Mucosa of rectum (tissue), 2 donors: Measurements from ENCODE around the gene MUC4.
"Not testable (repeated sequence)": the region's sequence is repeated elsewhere in the genome, so short reads cannot be mapped to it uniquely, and the experiment has no call there.

ENCODE experiments used
- H3K27ac ChIP-seq, 2 donors: one replicate each; pipeline ENCODE4 v1.7.0; 2013; ENCODE audit warnings: inconsistent platforms in 2 of 2, low read depth in 2 of 2, low read length in 2 of 2
- H3K27me3 ChIP-seq, 2 donors: one replicate each; pipeline ENCODE4 v1.7.0; 2013; ENCODE audit warnings: low read length in 2 of 2; ENCODE audit not compliant: control insufficient read depth in 2 of 2, insufficient read depth in 2 of 2
- H3K36me3 ChIP-seq, 2 donors: one replicate each; pipeline ENCODE4 v1.7.0; 2013; ENCODE audit warnings: low read length in 2 of 2; ENCODE audit not compliant: control insufficient read depth in 2 of 2, insufficient read depth in 2 of 2
- H3K4me1 ChIP-seq, 2 donors: one replicate each; pipeline ENCODE4 v1.7.0; 2013; ENCODE audit warnings: low read length in 2 of 2, mild to moderate bottlenecking in 1 of 2; ENCODE audit not compliant: control insufficient read depth in 2 of 2, insufficient read depth in 2 of 2
- H3K4me3 ChIP-seq, 2 donors: one replicate each; pipeline ENCODE4 v1.7.0; 2013; ENCODE audit warnings: low read length in 2 of 2
- H3K9ac ChIP-seq, 2 donors: one replicate each; pipeline ENCODE4 v1.7.0; 2013; ENCODE audit warnings: low read length in 2 of 2, low read depth in 1 of 2, mild to moderate bottlenecking in 1 of 2
- H3K9me3 ChIP-seq, 2 donors: one replicate each; pipeline ENCODE4 v1.7.0; 2013; ENCODE audit warnings: low read length in 2 of 2; ENCODE audit not compliant: control insufficient read depth in 2 of 2
- donor health status: healthy.
- donor health status: Normal muscosa, but diverticular disease.

MUC4 gene

DNA sequence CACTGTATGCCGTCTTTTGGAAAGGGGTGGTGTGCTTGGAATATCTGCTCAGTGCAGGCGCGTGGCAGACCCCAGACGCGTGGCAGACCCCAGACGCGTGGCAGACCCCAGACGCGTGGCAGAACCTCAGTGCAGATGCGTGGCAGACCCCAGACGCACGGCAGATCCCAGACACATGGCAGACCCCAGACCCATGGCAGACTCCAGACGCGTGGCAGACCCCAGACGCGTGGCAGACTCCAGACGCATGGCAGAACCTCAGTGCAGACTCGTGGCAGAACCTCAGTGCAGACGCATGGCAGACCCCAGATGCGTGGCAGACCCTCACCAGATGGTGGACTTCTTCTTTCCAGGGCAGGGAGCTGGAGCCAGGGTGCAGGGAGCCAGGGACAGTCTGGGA, 637 bp upstream of the MUC4 start:
- Histone ChIP-seq H3K4me3 (peak overlapping the region in 1 of 2 donors; percentile 94), H3K4me1 (peaks cover 9 to 29% of the 10 kb centered on the region in 2 donors), H3K27me3 (no peaks in the 10 kb centered on the region), H3K27ac (peak overlapping the region; percentile 90 to 96), H3K9ac (peak overlapping the region in 1 of 2 donors; percentile 98), H3K9me3 (no peaks in the 10 kb centered on the region), H3K36me3 (peaks cover 0 to 2% of the 10 kb centered on the region in 2 donors)

DNA sequence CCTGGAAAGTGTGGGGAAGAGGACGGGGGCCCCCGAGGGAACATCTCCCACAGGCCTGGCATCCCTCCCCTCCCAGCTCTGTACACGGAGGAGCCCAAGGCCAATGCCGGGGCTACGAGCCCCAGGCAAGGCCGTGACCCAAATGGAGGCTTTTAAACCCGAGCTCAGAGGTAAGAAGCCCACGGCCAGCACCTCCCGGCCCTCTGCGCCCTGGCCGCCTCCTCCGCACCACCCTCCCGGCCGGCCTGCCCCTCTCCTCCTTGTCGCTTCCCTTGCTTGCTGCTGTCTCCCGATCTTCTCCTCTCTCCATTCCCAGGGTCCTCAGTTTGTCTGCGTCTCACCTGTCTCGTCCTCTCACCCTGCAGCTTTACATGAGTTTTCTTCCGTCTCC, 1.3 kb downstream of the MUC4 start:
- Histone ChIP-seq H3K27ac (peak overlapping the region; percentile 79 to 97), H3K9me3 (no peaks in the 10 kb centered on the region), H3K27me3 (no peaks in the 10 kb centered on the region), H3K9ac (peak overlapping the region; percentile 87 to 94), H3K4me1 (peaks cover 14 to 43% of the 10 kb centered on the region in 2 donors), H3K4me3 (peak overlapping the region; percentile 73 to 74), H3K36me3 (peaks cover 5 to 8% of the 10 kb centered on the region in 2 donors)

DNA sequence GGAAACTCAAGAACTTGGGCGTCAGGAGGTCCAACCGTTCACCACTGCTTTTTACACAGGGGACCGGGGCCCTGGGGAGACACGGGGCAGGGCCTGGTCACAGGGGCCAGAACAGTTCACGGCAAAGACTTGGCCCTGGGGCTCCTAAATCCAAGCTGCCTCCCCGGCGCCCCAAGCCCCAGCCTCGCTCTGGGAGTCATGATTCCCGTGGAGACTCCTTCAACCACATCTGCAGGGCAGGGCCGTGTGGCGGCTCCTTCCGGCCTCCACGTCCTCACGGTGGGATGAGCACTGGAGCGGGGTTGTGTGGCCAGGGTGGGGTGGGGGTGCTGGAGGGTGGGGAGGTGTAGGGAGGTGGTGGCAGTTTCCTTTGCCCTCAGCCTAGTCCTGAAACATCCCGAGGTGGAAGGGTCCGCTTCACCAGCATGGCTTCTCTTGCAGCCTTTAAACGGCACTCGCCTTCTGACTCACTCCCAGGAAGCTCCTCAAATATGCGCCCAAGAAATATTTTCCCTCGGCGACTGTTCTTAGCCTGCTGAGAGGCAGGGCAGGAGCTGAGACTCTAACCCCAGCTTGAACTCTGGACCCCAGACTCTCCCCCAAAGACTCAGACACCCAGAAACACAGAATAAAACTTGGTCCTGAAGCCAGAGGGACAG, 1.8 kb downstream of the MUC4 start:
- Histone ChIP-seq H3K4me1 (peaks cover 19 to 49% of the 10 kb centered on the region in 2 donors), H3K9ac (peak overlapping the region; percentile 87 to 94), H3K9me3 (no peaks in the 10 kb centered on the region), H3K27me3 (no peaks in the 10 kb centered on the region), H3K4me3 (peak overlapping the region; percentile 73 to 74), H3K36me3 (peaks cover 5 to 8% of the 10 kb centered on the region in 2 donors), H3K27ac (peak overlapping the region; percentile 79 to 97)

DNA sequence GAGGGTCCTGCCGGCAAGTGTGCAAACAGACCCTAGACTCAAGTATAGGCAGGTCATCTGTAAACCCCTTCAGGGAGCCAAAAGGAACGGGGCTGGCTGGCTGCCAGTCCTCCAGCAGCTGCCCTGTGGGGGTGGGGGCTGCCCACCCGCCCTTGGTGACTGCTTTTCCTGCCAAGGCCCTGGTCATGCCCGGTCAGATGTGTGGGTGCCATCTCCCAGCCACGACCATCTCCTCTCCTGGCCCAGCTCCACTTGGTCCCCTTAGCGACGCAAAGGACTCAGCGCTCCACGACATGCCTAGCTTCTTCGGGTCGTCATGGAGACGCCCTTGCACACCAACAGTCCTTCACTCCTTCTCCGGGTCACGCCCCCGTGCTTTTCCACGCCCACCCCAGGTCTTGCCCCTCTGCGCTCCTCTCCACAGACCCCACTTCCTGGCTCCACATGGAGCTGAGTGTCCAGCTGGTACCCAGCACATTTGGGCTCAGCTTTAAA, 2.4 kb downstream of the MUC4 start:
- Histone ChIP-seq H3K4me3 (peak overlapping the region; percentile 73 to 74), H3K27me3 (no peaks in the 10 kb centered on the region), H3K4me1 (peaks cover 19 to 51% of the 10 kb centered on the region in 2 donors), H3K9me3 (no peaks in the 10 kb centered on the region), H3K36me3 (peaks cover 5 to 8% of the 10 kb centered on the region in 2 donors), H3K9ac (peak overlapping the region; percentile 56 to 94), H3K27ac (peak overlapping the region; percentile 79 to 97)

DNA sequence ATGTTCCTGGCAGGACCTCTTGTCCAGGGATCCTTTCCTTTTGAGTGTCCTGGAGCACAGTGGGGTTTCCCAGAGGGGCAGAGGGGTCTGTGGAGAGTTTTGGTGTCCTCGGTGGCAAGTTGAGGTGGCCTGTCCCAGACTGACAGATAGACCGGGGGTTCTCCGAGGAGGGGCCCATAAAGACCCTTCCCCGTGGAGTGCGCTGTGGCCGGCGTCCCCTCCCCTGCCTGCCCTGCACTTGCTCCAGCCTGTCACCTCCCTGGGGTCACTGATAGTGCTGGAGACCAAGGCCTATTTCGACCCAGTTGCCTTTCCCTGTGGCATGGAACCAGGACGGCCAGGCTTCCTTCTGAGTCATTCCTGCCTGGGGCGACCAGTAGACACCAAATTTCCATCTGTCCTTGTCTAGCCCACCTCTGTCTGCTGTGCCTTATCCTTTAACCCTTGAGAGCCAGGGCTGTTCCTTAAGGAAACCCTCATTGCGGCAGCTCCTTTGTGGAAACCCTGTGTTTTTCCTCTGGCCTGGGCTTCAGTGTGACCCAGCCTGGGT, 2.9 kb downstream of the MUC4 start:
- Histone ChIP-seq H3K9me3 (no peaks in the 10 kb centered on the region), H3K4me1 (peaks cover 23 to 50% of the 10 kb centered on the region in 2 donors), H3K4me3 (peak overlapping the region; percentile 73 to 74), H3K9ac (peak overlapping the region; percentile 52 to 94), H3K36me3 (peaks cover 5 to 8% of the 10 kb centered on the region in 2 donors), H3K27ac (peak overlapping the region; percentile 79 to 97), H3K27me3 (no peaks in the 10 kb centered on the region)

DNA sequence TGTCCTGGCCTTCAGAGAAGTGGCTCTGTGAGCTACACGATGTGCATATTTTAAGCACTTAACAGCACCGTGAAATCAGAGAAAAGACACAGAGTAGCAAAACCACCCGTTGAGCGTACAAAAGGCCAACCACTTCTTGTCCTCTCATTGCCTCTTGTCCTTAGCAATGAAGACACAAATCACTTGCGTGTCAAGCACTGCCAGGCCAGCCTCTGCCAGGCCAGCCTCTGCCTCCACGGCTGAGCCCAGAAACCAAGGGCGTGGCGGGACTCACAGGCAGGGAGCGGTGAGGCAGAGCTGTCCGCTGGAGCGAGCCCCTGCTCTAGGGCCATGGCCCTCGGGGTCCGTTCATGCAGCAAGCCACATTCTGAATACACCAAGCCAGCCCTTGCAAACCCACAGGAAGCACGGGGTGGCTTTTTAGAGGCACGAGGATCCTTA, 4.0 kb downstream of the MUC4 start:
- peak overlapping the region; percentile 16 to 97 for H3K27ac ChIP-seq
- no peaks in the 10 kb centered on the region for H3K27me3 ChIP-seq
- H3K9me3 ChIP-seq = no peaks in the 10 kb centered on the region
- H3K4me3 ChIP-seq = no peak overlapping the region
- H3K4me1 ChIP-seq = peaks cover 32 to 61% of the 10 kb centered on the region in 2 donors
- H3K36me3 ChIP-seq = peaks cover 5 to 12% of the 10 kb centered on the region in 2 donors
- H3K9ac ChIP-seq = peak overlapping the region in 1 of 2 donors; percentile 60

DNA sequence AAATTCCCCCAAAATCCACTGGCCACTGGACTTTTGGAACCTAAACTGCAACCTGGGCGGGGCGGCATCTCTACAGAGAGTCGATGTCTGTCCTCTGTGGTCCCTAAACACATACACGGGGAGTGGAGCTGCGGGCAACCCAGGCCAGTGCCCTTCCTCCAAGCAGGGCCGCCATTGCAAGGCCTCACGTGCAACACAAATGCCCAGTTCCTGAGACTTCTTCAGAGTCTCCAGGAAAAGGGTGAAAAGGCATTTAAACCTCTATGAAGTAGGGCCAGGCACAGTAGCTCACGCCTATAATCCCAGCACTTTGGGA, 4.9 kb downstream of the MUC4 start:
- Histone ChIP-seq H3K9me3 (no peaks in the 10 kb centered on the region), H3K27me3 (no peaks in the 10 kb centered on the region), H3K27ac (peak overlapping the region in 1 of 2 donors; percentile 97), H3K9ac (peak overlapping the region in 1 of 2 donors; percentile 29), H3K4me1 (peaks cover 41 to 62% of the 10 kb centered on the region in 2 donors), H3K36me3 (peaks cover 5 to 12% of the 10 kb centered on the region in 2 donors), H3K4me3 (no peak overlapping the region)

DNA sequence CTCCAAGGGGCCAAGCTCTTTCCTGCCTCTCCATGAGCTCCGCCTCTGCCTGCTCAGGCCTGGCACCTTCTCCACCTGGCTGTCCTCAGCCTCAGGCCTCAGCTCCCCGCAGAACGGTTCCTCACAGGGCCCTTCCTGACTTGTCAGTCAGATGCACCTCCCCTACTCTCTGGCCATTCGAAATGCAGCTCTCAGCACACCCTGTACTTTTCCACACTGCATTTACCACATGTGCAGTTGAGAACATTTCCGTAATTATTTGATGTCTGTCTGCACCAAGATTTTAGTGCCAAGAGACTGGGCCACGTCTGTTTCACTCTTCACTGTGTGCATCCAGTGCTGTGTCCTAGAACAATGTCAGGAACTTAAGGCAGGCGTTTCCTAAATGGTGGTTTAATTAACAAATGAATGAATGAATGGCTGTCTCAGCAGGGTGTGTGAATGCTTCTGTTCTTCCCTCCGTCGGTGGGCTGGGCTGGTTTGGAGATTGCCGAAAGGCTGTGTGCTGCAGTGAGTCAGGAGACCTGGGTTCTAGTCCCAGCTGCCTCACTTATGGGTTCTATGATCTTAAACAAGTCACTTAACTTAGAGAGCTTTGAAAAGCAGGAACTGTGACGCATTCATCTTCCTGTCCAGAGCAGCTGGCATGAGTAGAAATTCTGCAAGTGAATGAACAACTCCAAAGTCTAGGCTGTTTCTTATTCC, 5.4 kb downstream of the MUC4 start:
- H3K4me3 ChIP-seq = no peak overlapping the region
- H3K27me3 ChIP-seq = no peaks in the 10 kb centered on the region
- peaks cover 5 to 12% of the 10 kb centered on the region in 2 donors for H3K36me3 ChIP-seq
- H3K27ac ChIP-seq = peak overlapping the region; percentile 96 to 97
- peak overlapping the region; percentile 29 to 32 for H3K9ac ChIP-seq
- H3K9me3 ChIP-seq = no peaks in the 10 kb centered on the region
- H3K4me1 ChIP-seq = peaks cover 43 to 66% of the 10 kb centered on the region in 2 donors

DNA sequence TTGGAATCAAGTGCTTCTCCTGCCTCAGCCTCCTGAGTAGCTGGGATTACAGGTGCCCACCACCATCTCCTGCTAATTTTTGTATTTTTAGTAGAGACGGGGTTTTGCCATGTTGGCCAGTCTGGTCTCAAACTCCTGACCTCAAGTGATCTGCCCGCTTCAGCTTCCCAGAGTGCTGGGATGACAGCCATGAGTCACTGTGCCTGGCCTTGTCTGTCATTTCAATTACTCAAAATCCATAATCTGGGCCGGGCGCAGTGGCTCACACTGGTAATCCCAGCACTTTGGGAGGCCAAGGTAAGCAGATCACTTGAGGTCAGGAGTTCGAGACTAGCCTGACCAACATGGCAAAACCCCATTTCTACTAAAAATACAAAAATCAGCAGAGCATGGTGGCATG, 6.1 kb downstream of the MUC4 start:
- not testable (repeated sequence) for H3K9me3 ChIP-seq, H3K27me3 ChIP-seq
- Histone ChIP-seq H3K36me3 (peaks cover 5 to 12% of the 10 kb centered on the region in 2 donors), H3K4me3 (peak overlapping the region in 1 of 2 donors; percentile 10), H3K27ac (peak overlapping the region; percentile 96 to 97), H3K9ac (peak overlapping the region in 1 of 2 donors; percentile 84), H3K4me1 (peaks cover 43 to 66% of the 10 kb centered on the region in 2 donors)

DNA sequence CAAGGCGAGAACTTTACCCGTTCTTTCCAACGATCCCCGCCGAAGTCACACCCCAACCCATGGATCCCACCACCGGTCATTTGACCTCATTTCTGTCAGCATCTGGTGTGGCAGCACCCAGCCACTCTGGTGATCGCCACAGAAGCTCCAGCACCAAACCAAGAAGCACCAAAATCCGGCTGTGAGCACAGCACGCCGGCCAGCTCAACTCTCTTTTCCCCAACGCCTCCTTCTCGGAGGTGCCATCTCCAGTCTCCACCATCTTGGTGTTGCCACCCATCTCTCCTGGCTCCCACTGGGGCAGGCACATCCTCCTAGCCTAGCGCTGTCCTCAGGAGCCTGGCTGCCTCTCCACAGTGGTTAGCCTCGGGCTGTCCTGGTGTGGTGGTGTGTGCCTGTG, 6.5 kb downstream of the MUC4 start:
- Histone ChIP-seq H3K4me3 (peak overlapping the region; percentile 10 to 48), H3K27me3 (no peaks in the 10 kb centered on the region), H3K9ac (peak overlapping the region; percentile 56 to 84), H3K9me3 (no peaks in the 10 kb centered on the region), H3K27ac (peak overlapping the region; percentile 96 to 97), H3K36me3 (peaks cover 5 to 12% of the 10 kb centered on the region in 2 donors), H3K4me1 (peaks cover 43 to 66% of the 10 kb centered on the region in 2 donors)
